Placental pericyte (primary cell): ENCODE measurements around the gene OR52J3. TPM values are rescaled to one million over a fixed set of nuclear protein-coding genes. Genes with fewer than 3 reads are reported as not detected.

ENCODE experiments used
- total RNA-seq: library from RNA; depleted of rRNA; stranded (reverse); fragments of >200 nt; gene quantifications from 2 replicates; pipeline ENCODE4 v1.2.3, GENCODE V29; 2012

OR52J3 gene
- total RNA-seq: not detected in 2 replicates

GRCh38 chr11:5046226-5046625 is at the start of gene OR52J3:
TSS of gene OR52J3 (plus strand) at chr11:5046526. CDS start at chr11:5046526, 0 bp downstream.

GRCh38 chr11:5059391-5059790 is 13.1 kb downstream of the OR52J3 start, which contains the start of gene OR52E2:
TSS of gene OR52E2 (minus strand) at chr11:5059627. CDS start at chr11:5059627, 0 bp downstream.

GRCh38 chr11:5069272-5069671 is 22.9 kb downstream of the OR52J3 start, which contains the start of gene OR52E1:
TSS of gene OR52E1 (plus strand) at chr11:5069572.

Other genes starting within 250 kb of the OR52J3 start
- not detected in 2 replicates for gene OR52R1, start 242.1 kb upstream of the OR52J3 start, total RNA-seq
- not detected in 2 replicates for gene OR51F2, start 225.2 kb upstream of the OR52J3 start, total RNA-seq
- gene OR51S1, start 197.3 kb upstream of the OR52J3 start, total RNA-seq: not detected in 2 replicates
- gene OR51T1, start 164.6 kb upstream of the OR52J3 start, total RNA-seq: not detected in 2 replicates
- gene OR51A7, start 142.7 kb upstream of the OR52J3 start, total RNA-seq: not detected in 2 replicates
- not detected in 2 replicates for gene OR51G2, start 127.2 kb upstream of the OR52J3 start, total RNA-seq
- gene OR51G1, start 122.2 kb upstream of the OR52J3 start, total RNA-seq: not detected in 2 replicates
- gene OR51A4, start 98.9 kb upstream of the OR52J3 start, total RNA-seq: not detected in 2 replicates
- not detected in 2 replicates for gene OR51A2, start 90.8 kb upstream of the OR52J3 start, total RNA-seq
- gene OR51L1, start 51.7 kb upstream of the OR52J3 start, total RNA-seq: not detected in 2 replicates
- not detected in 2 replicates for gene OR52E2, start 13.1 kb downstream of the OR52J3 start, total RNA-seq
- gene OR52E1, start 23.0 kb downstream of the OR52J3 start, total RNA-seq: not detected in 2 replicates
- gene OR52A5, start 91.8 kb downstream of the OR52J3 start, total RNA-seq: not detected in 2 replicates
- not detected in 2 replicates for gene OR52A1, start 108.2 kb downstream of the OR52J3 start, total RNA-seq
- gene OR51V1, start 154.2 kb downstream of the OR52J3 start, total RNA-seq: not detected in 2 replicates
- not detected in 2 replicates for gene HBB, start 180.5 kb downstream of the OR52J3 start, total RNA-seq
- not detected in 2 replicates for gene HBD, start 188.0 kb downstream of the OR52J3 start, total RNA-seq
- gene HBG1, start 203.3 kb downstream of the OR52J3 start, total RNA-seq: not detected in 2 replicates
- not detected in 2 replicates for gene HBG2, start 208.3 kb downstream of the OR52J3 start, total RNA-seq
- gene HBE1, start 223.4 kb downstream of the OR52J3 start, total RNA-seq: not detected in 2 replicates